Fibroblast of mammary gland (primary cell): ENCODE results near the gene SLC9B1.
A peak's percentile ranks its signal among the peaks of the same experiment; 100 is the strongest.

Experiments
- DNase-seq: peaks from one replicate; pipeline ENCODE4 v3.0.0-alpha.2; 2010; ENCODE audit warnings: low read depth
- H3K4me3 ChIP-seq: 2 replicates; pipeline ENCODE4 v1.5.1; 2011; ENCODE audit warnings: low read depth, mild to moderate bottlenecking, low read length, moderate library complexity; ENCODE audit not compliant: control insufficient read depth
- CTCF ChIP-seq: conservative IDR thresholded peaks from 2 replicates; pipeline ENCODE4 v1.5.1; 2011; ENCODE audit warnings: low read depth, low read length, inconsistent platforms; ENCODE audit not compliant: control insufficient read depth, insufficient read depth

Gene SLC9B1

GRCh38 chr4:103029300-103029699 lies 9.8 kb upstream of the SLC9B1 start:
- TF ChIP-seq CTCF = no peak
- no peak overlapping the region for H3K4me3 ChIP-seq
- no peak for DNase-seq

- H3K4me3 ChIP-seq = no peak overlapping the region
- no peak for TF ChIP-seq CTCF
- DNase-seq = peak; percentile 47
These were observed 7.4 kb upstream of the SLC9B1 start for GRCh38 chr4:103026868-103027267.

DNA sequence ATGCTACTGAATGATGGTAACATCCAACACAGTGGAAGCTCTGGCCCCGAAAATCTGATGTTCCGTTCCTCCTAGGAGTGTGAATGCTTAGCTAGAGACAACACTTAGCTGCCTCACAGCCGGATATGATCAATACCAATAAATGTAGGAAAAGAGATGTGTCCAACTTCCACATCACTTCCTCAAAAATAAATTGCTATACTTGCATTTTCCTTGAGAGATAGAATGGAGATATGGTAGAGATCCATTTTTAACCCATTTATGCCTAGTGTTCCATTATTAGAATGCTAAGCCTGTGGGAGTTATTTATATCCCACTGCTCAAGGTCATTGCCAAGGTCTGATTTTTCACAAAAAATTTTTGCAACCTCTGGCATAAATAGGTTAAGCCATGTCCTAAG lies 5.5 kb upstream of the SLC9B1 start:
- TF ChIP-seq CTCF = no peak
- no peak for DNase-seq
- no peak overlapping the region for H3K4me3 ChIP-seq

- no peak overlapping the region for H3K4me3 ChIP-seq
- TF ChIP-seq CTCF = no peak
- no peak for DNase-seq
These were observed 1.6 kb upstream of the SLC9B1 start for GRCh38 chr4:103021120-103021519.

DNA sequence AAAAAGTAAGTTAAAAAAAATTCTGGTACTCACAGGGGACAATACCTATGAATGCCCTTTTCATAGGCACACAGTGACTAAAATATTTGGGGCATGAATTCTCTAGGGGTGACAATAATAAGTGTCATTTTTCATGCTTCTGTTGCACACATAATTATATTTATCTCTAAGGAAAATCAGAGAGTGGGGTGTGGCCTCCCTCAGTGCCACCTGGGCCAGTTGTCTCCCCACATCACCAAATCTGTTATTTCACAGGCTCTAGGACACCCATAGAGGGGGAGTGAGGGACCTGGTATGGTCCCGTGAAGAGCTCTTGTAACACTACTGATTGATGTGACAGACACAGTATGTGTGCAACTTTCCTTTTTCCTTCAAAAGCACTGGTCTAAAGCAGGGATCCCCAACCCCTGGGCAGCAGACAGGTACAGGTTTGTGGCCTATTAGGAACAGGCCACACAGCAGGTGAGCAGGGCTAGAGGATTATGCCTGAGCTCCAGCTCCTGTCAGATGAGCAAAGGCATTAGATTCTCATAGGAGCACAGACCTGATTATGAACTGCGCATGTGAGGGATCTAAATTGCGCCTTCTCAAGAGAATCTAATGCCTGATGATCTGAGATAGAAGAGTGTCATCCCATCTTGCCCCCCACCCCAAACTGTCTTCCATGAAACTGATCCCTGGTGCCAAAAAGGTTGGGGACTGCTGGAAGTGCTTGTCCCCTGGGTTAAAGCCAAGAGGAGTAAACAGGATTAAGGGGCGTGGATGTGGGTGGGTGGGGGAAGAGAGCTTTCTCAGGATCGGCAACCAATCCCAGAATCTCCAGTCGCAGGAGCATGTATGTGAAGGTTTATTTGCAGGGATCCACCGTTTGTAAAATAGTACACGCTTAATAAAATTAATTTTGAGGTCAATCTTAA lies 856 bp downstream of the SLC9B1 start:
- peak overlapping the region; percentile 60 for H3K4me3 ChIP-seq
- no peak for DNase-seq
- no peak for TF ChIP-seq CTCF

DNA sequence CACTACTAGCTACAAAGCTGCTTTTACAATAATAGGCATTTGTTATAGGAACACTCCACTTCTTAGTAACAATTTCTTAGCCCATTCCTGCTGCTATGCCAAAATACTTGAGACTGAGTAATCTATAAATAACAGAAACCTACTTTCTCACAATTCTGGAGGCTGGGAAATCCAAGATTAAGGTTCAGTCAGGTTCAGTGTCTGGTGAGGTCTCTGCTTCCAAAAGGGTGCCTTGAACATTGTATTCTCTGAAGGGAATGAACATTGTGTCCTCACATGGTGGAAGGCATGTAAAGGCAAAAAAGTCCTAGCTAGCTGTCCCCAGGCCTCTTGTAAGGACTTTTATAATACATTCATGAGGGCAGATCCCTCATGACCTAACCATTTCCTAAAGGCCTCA lies 7.0 kb downstream of the SLC9B1 start:
- no peak for TF ChIP-seq CTCF
- H3K4me3 ChIP-seq = no peak overlapping the region
- DNase-seq = no peak
